Smooth muscle cell (in vitro differentiated cells): ENCODE data around the gene C19orf44. TPM values are rescaled to one million over a fixed set of nuclear protein-coding genes. Genes with fewer than 3 reads are reported as not detected.
A peak's percentile ranks its signal among the peaks of the same experiment; 100 is the strongest.

Experiments
- DNase-seq: peaks from one replicate; lab custom pipeline; 2025; ENCODE audit not compliant: unreplicated experiment; lab: John Stamatoyannopoulos, UW
- H2AFZ ChIP-seq: fragments of 200-600 bp; sonication (generic); 2 replicates; pipeline ENCODE4 v1.6.0; 2016; ENCODE audit warnings: antibody characterized with exemption, low read depth, mild to moderate bottlenecking
- H3F3A ChIP-seq: fragments of 200-600 bp; sonication (generic); 2 replicates; pipeline ENCODE4 v1.6.0; 2017; ENCODE audit warnings: antibody characterized with exemption, low read depth
- H3K27ac ChIP-seq: fragments of 200-600 bp; sonication (generic); 2 replicates; pipeline ENCODE4 v1.5.1; 2016; ENCODE audit warnings: low read depth, mild to moderate bottlenecking
- H3K27me3 ChIP-seq: fragments of 200-600 bp; sonication (generic); 2 replicates; pipeline ENCODE4 v1.6.1; 2016; ENCODE audit warnings: low read depth, mild to moderate bottlenecking
- H3K36me3 ChIP-seq: fragments of 200-600 bp; sonication (generic); 2 replicates; pipeline ENCODE4 v1.5.1; 2016; ENCODE audit warnings: low read depth
- H3K4me1 ChIP-seq: fragments of 200-600 bp; sonication (generic); 2 replicates; pipeline ENCODE4 v1.5.1; 2016; ENCODE audit warnings: low read depth
- H3K4me2 ChIP-seq: fragments of 200-600 bp; sonication (generic); 2 replicates; pipeline ENCODE4 v1.6.0; 2016; ENCODE audit warnings: mild to moderate bottlenecking
- H3K4me3 ChIP-seq: fragments of 200-600 bp; sonication (generic); 2 replicates; pipeline ENCODE4 v1.5.1; 2016; ENCODE audit warnings: mild to moderate bottlenecking
- H3K79me2 ChIP-seq: fragments of 200-600 bp; sonication (generic); 2 replicates; pipeline ENCODE4 v1.6.0; 2016; ENCODE audit warnings: low read depth, mild to moderate bottlenecking
- H3K9ac ChIP-seq: fragments of 200-600 bp; sonication (generic); 2 replicates; pipeline ENCODE4 v1.6.0; 2016; ENCODE audit warnings: low read depth
- H3K9me3 ChIP-seq: fragments of 200-600 bp; sonication (generic); replicated peaks from 2 replicates; pipeline ENCODE4 v1.5.1; 2016; ENCODE audit warnings: low read depth
- H4K20me1 ChIP-seq: fragments of 200-600 bp; sonication (generic); 2 replicates; pipeline ENCODE4 v1.6.0; 2016; ENCODE audit warnings: low read depth
- WGBS: methylation state at CpG from one replicate; pipeline ENCODE4 v1.1.7; 2016; ENCODE audit warnings: low lambda C conversion rate; 5-methylcytosine and 5-hydroxymethylcytosine counted together
- polyA plus RNA-seq: library from polyadenylated mRNA; unstranded; fragments of >200 nt; fragmentation: Nextera tagmentation; extraction: Ambion mirVana; gene quantifications from 2 replicates; pipeline ENCODE4 v1.2.1, GENCODE V29; 2016
- total RNA-seq: library from RNA; depleted of rRNA; stranded (reverse); fragments of >200 nt; gene quantifications from 2 replicates; pipeline ENCODE4 v1.2.3, GENCODE V29; 2014
- TF ChIP-seq, protein P1 (sequence below): fragments of 200-600 bp; sonication (generic); IDR thresholded peaks from 2 replicates; pipeline ENCODE4 v1.5.1; 2017; ENCODE audit warnings: borderline replicate concordance, mild to moderate bottlenecking, antibody characterized with exemption; ENCODE audit not compliant: insufficient read depth, poor library complexity, severe bottlenecking

Gene C19orf44
- total and polyA plus RNA-seq, 2 experiments from 2014 or later = 3.3 to 3.4 TPM

GRCh38 chr19:16457195-16457953 is 38.8 kb upstream of the C19orf44 start:
- H3K9ac ChIP-seq = no peak overlapping the region
- no peaks in the 10 kb centered on the region for H3K27me3 ChIP-seq
- WGBS = 56% methylated on average over 16 of the region's 16 CpGs
- no peaks in the 10 kb centered on the region for H3K4me1 ChIP-seq
- H3F3A ChIP-seq = no peaks in the 10 kb centered on the region
- H4K20me1 ChIP-seq = peaks cover 97% of the 10 kb centered on the region
- no peaks in the 10 kb centered on the region for H3K9me3 ChIP-seq
- TF ChIP-seq, protein P1, sequence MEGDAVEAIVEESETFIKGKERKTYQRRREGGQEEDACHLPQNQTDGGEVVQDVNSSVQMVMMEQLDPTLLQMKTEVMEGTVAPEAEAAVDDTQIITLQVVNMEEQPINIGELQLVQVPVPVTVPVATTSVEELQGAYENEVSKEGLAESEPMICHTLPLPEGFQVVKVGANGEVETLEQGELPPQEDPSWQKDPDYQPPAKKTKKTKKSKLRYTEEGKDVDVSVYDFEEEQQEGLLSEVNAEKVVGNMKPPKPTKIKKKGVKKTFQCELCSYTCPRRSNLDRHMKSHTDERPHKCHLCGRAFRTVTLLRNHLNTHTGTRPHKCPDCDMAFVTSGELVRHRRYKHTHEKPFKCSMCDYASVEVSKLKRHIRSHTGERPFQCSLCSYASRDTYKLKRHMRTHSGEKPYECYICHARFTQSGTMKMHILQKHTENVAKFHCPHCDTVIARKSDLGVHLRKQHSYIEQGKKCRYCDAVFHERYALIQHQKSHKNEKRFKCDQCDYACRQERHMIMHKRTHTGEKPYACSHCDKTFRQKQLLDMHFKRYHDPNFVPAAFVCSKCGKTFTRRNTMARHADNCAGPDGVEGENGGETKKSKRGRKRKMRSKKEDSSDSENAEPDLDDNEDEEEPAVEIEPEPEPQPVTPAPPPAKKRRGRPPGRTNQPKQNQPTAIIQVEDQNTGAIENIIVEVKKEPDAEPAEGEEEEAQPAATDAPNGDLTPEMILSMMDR = no peak
- H3K4me3 ChIP-seq = no peak overlapping the region
- peak overlapping the region; percentile 47 for H3K4me2 ChIP-seq
- DNase-seq = peak; percentile 13
- H3K36me3 ChIP-seq = no peaks in the 10 kb centered on the region
- H3K27ac ChIP-seq = peak overlapping the region; percentile 31
- H3K79me2 ChIP-seq = peaks cover 84% of the 10 kb centered on the region
- no peak overlapping the region for H2AFZ ChIP-seq

GRCh38 chr19:16457954-16458331 is 38.3 kb upstream of the C19orf44 start:
- no peaks in the 10 kb centered on the region for H3K4me1 ChIP-seq
- TF ChIP-seq, protein P1 = no peak
- H3F3A ChIP-seq = no peaks in the 10 kb centered on the region
- no peak overlapping the region for H3K9ac ChIP-seq
- H3K36me3 ChIP-seq = no peaks in the 10 kb centered on the region
- DNase-seq = no peak
- 86% methylated on average over 8 of the region's 8 CpGs for WGBS
- H3K79me2 ChIP-seq = peaks cover 84% of the 10 kb centered on the region
- H2AFZ ChIP-seq = no peak overlapping the region
- H4K20me1 ChIP-seq = peaks cover 97% of the 10 kb centered on the region
- H3K9me3 ChIP-seq = no peaks in the 10 kb centered on the region
- H3K4me2 ChIP-seq = peak overlapping the region; percentile 47
- H3K27ac ChIP-seq = peak overlapping the region; percentile 31
- H3K27me3 ChIP-seq = no peaks in the 10 kb centered on the region
- H3K4me3 ChIP-seq = no peak overlapping the region

- Histone ChIP-seq H3K27ac (no peak overlapping the region), H3K4me1 (no peaks in the 10 kb centered on the region)
- 94% methylated on average over 18 of the region's 25 CpGs for WGBS
Observed at GRCh38 chr19:16458391-16459341, 37.5 kb upstream of the C19orf44 start.

More at GRCh38 chr19:16458391-16459341, 37.5 kb upstream of the C19orf44 start:
- H3F3A ChIP-seq = no peaks in the 10 kb centered on the region
- no peak for DNase-seq
- H4K20me1 ChIP-seq = peaks cover 97% of the 10 kb centered on the region
- no peaks in the 10 kb centered on the region for H3K36me3 ChIP-seq
- H3K9me3 ChIP-seq = no peaks in the 10 kb centered on the region
- H3K27me3 ChIP-seq = no peaks in the 10 kb centered on the region
- TF ChIP-seq, protein P1 = no peak
- peaks cover 85% of the 10 kb centered on the region for H3K79me2 ChIP-seq
- H3K9ac ChIP-seq = no peak overlapping the region
- H3K4me2 ChIP-seq = no peak overlapping the region
- H3K4me3 ChIP-seq = no peak overlapping the region
- H2AFZ ChIP-seq = no peak overlapping the region
